Stomach (tissue), 4 donors: ENCODE measurements around the gene FOXK2.
"Not testable (repeated sequence)": the region's sequence is repeated elsewhere in the genome, so short reads cannot be mapped to it uniquely, and the experiment has no call there.

ENCODE experiments used
- EP300 ChIP-seq: sonication (generic); formaldehyde crosslinking; IDR thresholded peaks from one replicate; pipeline ENCODE4 v1.6.1; 2017; ENCODE audit warnings: antibody characterized with exemption
- POLR2A ChIP-seq, 4 donors: fragments of 450-650 bp; IDR thresholded peaks; one replicate each; pipeline ENCODE4 v1.6.1; 2016; ENCODE audit warnings: antibody characterized with exemption in 4 of 4, control low read depth in 2 of 4, mild to moderate bottlenecking in 1 of 4, moderate library complexity in 1 of 4
- POLR2AphosphoS5 ChIP-seq, 3 donors: sonication (generic); formaldehyde crosslinking; IDR thresholded peaks; one replicate each; pipeline ENCODE4 v1.6.1; 2016; ENCODE audit warnings: antibody characterized with exemption in 3 of 3
- TF ChIP-seq, protein P1 (sequence below), 7 experiments: fragments of 450-650 bp in 4 of 7; fragments of 200-600 bp in 3 of 7; sonication (generic) in 3 of 7; IDR thresholded peaks; one replicate each; pipeline ENCODE4 v1.5.1; 2016 to 2019; ENCODE audit warnings: antibody characterized with exemption in 7 of 7, control low read depth in 2 of 7, mild to moderate bottlenecking in 1 of 7

- TF ChIP-seq, protein P1, sequence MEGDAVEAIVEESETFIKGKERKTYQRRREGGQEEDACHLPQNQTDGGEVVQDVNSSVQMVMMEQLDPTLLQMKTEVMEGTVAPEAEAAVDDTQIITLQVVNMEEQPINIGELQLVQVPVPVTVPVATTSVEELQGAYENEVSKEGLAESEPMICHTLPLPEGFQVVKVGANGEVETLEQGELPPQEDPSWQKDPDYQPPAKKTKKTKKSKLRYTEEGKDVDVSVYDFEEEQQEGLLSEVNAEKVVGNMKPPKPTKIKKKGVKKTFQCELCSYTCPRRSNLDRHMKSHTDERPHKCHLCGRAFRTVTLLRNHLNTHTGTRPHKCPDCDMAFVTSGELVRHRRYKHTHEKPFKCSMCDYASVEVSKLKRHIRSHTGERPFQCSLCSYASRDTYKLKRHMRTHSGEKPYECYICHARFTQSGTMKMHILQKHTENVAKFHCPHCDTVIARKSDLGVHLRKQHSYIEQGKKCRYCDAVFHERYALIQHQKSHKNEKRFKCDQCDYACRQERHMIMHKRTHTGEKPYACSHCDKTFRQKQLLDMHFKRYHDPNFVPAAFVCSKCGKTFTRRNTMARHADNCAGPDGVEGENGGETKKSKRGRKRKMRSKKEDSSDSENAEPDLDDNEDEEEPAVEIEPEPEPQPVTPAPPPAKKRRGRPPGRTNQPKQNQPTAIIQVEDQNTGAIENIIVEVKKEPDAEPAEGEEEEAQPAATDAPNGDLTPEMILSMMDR (IDR thresholded peaks at IDR 0.05) = not testable (repeated sequence)
- TF ChIP-seq POLR2AphosphoS5 (IDR thresholded peaks at IDR 0.05); POLR2A (IDR thresholded peaks at IDR 0.05); EP300: not testable (repeated sequence)
These were observed 7.9 kb upstream of the FOXK2 start for GRCh38 chr17:82511642-82512041.
